Natural killer cell (primary cell): ENCODE data around the gene LRPAP1. TPM values are rescaled to one million over a fixed set of nuclear protein-coding genes. Genes with fewer than 3 reads are reported as not detected.
"Not testable (repeated sequence)": the region's sequence is repeated elsewhere in the genome, so short reads cannot be mapped to it uniquely, and the experiment has no call there.

Experiments used
- ATAC-seq, 3 donors: fragments of 150-1000 bp in 2 of 3; fragments of 200-7000 bp in 1 of 3; cut with Tn5 transposase; 1 replicate in 1 of 3; 2 replicates in 2 of 3; pipeline ENCODE4 v1.10.0; 2021; ENCODE audit warnings: mild to moderate bottlenecking in 2 of 3, moderate library complexity in 2 of 3
- DNase-seq, 2 donors: peaks; one replicate each; pipeline versions ENCODE4 v3.0.0 to v3.0.0-alpha.2; 2013 to 2021; ENCODE audit warnings: mixed read lengths in 1 of 2
- H3K27ac ChIP-seq: one replicate; pipeline ENCODE4 v1.5.1; 2013; ENCODE audit warnings: mild to moderate bottlenecking, low read length
- H3K27me3 ChIP-seq: one replicate; pipeline ENCODE4 v1.6.1; 2013; ENCODE audit warnings: low read length; ENCODE audit not compliant: control insufficient read depth, insufficient read depth
- H3K36me3 ChIP-seq: one replicate; pipeline ENCODE4 v1.6.1; 2013; ENCODE audit warnings: low read length; ENCODE audit not compliant: control insufficient read depth, insufficient read depth
- H3K4me1 ChIP-seq: one replicate; pipeline ENCODE4 v1.6.1; 2013; ENCODE audit warnings: low read length; ENCODE audit not compliant: control insufficient read depth, insufficient read depth
- H3K4me3 ChIP-seq: one replicate; pipeline ENCODE4 v1.5.1; 2013; ENCODE audit warnings: low read length
- H3K9me3 ChIP-seq: one replicate; pipeline ENCODE4 v1.6.1; 2013; ENCODE audit warnings: low read length; ENCODE audit not compliant: control insufficient read depth, insufficient read depth
- H3K27ac Mint-ChIP-seq, 2 donors: one replicate each; pipeline ENCODE4 v1.8.0; 2022; ENCODE audit warnings: mild to moderate bottlenecking in 2 of 2, mixed read lengths in 2 of 2, moderate library complexity in 1 of 2
- H3K27me3 Mint-ChIP-seq, 2 donors: one replicate each; pipeline ENCODE4 v1.8.0; 2022; ENCODE audit warnings: low read depth in 2 of 2, mixed read lengths in 2 of 2
- H3K36me3 Mint-ChIP-seq: one replicate; pipeline ENCODE4 v1.8.0; 2022; ENCODE audit warnings: mixed read lengths
- H3K4me1 Mint-ChIP-seq, 2 donors: one replicate each; pipeline ENCODE4 v1.8.0; 2022; ENCODE audit warnings: mixed read lengths in 2 of 2
- H3K4me3 Mint-ChIP-seq: one replicate; pipeline ENCODE4 v1.8.0; 2022; ENCODE audit warnings: mild to moderate bottlenecking, moderate library complexity, mixed read lengths
- H3K9me3 Mint-ChIP-seq, 2 donors: one replicate each; pipeline ENCODE4 v1.8.0; 2022; ENCODE audit warnings: mixed read lengths in 2 of 2
- WGBS: methylation state at CpG from one replicate; pipeline ENCODE4 v1.1.7; 2013; ENCODE audit warnings: missing lambda C conversion rate; ENCODE audit not compliant: insufficient coverage; 5-methylcytosine and 5-hydroxymethylcytosine counted together
- intact Hi-C: fragments of 100-400 bp; cut with micrococcal nuclease; formaldehyde crosslinking; loops from one replicate; pipeline ENCODE4 v1.14.2; 2022
- total RNA-seq, 4 donors: library from RNA; stranded (reverse); fragments of 120-200 nt in 1 of 4; gene quantifications; one replicate each; pipeline versions ENCODE4 v1.2.3 to v1.2.4, GENCODE V29; 2013 to 2022
- TF ChIP-seq, protein P1 (sequence below): fragments of 200-600 bp; IDR thresholded peaks from one replicate; pipeline ENCODE4 v1.8.0; 2022; ENCODE audit warnings: antibody characterized with exemption

The LRPAP1 gene, protein sequence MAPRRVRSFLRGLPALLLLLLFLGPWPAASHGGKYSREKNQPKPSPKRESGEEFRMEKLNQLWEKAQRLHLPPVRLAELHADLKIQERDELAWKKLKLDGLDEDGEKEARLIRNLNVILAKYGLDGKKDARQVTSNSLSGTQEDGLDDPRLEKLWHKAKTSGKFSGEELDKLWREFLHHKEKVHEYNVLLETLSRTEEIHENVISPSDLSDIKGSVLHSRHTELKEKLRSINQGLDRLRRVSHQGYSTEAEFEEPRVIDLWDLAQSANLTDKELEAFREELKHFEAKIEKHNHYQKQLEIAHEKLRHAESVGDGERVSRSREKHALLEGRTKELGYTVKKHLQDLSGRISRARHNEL
- total RNA-seq = 10 to 100 TPM; 85.4 to 93.4 (median 87.3) TPM
- 101 TPM for total RNA-seq (2013)

DNA sequence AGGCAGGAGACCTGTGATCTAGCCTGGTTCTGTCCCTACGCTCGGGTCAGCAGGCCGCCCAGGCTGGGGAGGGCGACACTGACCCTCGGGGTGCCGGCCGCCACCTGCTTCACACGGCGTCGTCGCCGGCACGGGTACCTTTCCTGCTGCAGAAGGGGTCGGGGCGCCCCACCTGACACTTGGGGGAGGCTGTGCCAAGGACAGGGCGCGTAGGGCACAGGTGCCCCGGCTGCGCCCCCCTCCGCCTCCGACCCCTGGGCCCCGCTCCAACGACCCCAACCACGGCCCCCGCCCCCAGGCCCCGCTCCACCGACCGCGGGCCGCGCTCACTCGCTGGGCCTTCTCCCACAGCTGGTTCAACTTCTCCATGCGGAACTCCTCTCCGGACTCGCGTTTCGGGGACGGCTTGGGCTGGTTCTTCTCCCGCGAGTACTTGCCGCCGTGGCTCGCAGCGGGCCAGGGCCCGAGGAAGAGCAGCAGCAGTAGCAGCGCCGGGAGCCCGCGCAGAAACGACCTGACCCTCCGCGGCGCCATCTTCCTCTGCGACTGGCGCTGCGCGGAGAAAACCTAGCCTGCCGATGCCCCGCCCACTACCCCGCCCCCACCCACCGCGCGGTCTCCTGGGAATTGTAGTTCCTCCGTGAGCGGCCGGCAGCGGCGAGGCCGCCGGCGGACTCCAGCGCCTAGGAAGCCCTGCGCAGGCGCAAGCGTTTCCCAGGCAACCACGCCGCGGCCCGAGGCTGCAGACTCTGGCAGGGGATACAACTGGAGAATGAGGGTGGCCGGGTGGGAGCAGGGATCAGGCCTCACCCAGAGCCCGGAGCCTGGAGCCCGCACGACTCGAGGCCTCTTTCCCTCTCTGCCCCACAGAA is at the start of gene LRPAP1:
TSS of gene LRPAP1 (minus strand) at position 544 of the 872 bp plus-strand sequence. CDS start at position 534, 10 bp downstream.
- TF ChIP-seq, protein P1, sequence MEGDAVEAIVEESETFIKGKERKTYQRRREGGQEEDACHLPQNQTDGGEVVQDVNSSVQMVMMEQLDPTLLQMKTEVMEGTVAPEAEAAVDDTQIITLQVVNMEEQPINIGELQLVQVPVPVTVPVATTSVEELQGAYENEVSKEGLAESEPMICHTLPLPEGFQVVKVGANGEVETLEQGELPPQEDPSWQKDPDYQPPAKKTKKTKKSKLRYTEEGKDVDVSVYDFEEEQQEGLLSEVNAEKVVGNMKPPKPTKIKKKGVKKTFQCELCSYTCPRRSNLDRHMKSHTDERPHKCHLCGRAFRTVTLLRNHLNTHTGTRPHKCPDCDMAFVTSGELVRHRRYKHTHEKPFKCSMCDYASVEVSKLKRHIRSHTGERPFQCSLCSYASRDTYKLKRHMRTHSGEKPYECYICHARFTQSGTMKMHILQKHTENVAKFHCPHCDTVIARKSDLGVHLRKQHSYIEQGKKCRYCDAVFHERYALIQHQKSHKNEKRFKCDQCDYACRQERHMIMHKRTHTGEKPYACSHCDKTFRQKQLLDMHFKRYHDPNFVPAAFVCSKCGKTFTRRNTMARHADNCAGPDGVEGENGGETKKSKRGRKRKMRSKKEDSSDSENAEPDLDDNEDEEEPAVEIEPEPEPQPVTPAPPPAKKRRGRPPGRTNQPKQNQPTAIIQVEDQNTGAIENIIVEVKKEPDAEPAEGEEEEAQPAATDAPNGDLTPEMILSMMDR = no peak
- Mint-ChIP-seq H3K27me3 (peaks cover 5 to 11% of the 10 kb centered on the region in 2 donors), H3K27ac (peak within 1 kb of the TSS; percentile 84 to 97), H3K4me1 (peaks cover 22 to 46% of the 10 kb centered on the region in 2 donors), H3K36me3 (peaks cover 7% of the 10 kb centered on the region), H3K9me3 (peaks cover 0 to 2% of the 10 kb centered on the region in 2 donors), H3K4me3 (peak within 1 kb of the TSS; percentile 100)
- Histone ChIP-seq H3K9me3 (no peaks in the 10 kb centered on the region), H3K36me3 (peaks cover 7% of the 10 kb centered on the region), H3K4me3 (peak within 1 kb of the TSS; percentile 98), H3K4me1 (peaks cover 41% of the 10 kb centered on the region), H3K27ac (peak within 1 kb of the TSS; percentile 69), H3K27me3 (no peaks in the 10 kb centered on the region)
- ATAC-seq = peak; percentile 94 to 97 (median 94)
- WGBS = under 1% methylated on average over 80 of the region's 84 CpGs
- DNase-seq = peak; percentile 79 to 92
- intact Hi-C loops = no loop called here

DNA sequence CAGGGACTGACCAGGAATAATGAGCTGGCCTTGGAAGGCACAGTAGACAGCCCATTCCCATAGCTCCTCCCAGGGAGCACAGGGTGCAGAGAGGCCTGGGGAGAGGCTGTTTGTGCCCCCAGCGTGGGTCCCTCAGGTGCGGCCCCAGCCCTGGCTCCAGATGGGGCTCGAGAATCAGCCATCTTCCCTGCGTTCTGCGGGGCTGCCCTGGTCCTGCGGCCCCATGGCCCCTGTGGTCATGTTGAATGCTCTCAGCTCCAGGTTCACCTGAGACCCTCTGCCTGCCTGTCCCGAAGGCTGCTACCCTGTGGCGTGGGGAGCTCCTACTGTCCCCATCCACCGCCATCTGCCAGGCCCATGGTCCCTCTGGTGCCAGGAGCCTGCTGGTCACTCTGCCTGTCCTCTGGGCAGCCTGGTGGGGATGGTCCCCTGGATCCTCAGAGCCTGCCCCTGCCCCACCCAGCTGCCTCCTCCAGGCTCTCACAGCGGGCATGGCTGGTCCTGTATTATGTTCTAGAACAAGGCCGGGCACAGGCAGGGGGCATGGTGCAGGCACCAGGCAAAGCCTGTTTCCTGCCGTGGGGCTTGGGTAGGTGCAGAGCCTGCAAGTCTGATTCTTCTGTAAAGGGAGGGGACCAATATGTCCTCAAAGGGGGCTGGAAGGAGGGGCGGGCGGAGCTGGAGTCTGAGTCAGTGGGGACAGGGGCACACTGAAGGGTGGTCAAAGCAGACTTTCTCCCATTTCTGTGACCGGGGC is 49.3 kb upstream of the LRPAP1 start:
- H3K27ac ChIP-seq, H3K27me3 ChIP-seq: not testable (repeated sequence)
- 88% methylated on average over 13 of the region's 15 CpGs for WGBS

DNA sequence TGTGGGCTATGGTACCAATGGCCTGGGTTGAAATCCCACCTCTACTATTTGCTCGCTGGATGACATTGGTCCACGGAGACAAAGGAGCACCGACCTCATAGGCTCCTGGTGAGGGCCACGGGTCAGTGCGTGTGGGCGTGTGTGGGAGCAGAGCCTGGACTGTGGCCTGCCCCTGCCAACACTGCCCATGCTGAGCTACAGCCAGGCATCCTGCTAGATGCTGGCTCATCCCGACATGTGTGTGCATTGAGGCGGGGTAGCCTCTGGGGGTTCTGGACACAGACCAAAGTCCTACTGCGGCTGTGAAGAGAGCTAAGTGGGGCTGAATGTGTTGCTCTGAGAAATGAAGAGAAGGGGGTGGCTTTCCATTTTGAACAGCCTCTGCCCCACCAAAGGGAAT is 48.6 kb upstream of the LRPAP1 start:
- ATAC-seq, H3K4me3 Mint-ChIP-seq, H3K36me3 ChIP-seq, intact Hi-C loops, DNase-seq, H3K4me3 ChIP-seq, H3K27me3 ChIP-seq, H3K27ac Mint-ChIP-seq, H3K27ac ChIP-seq, H3K4me1 Mint-ChIP-seq, H3K9me3 Mint-ChIP-seq, H3K9me3 ChIP-seq, H3K36me3 Mint-ChIP-seq, H3K4me1 ChIP-seq: not testable (repeated sequence)
- peaks cover 10 to 12% of the 10 kb centered on the region in 2 donors for H3K27me3 Mint-ChIP-seq
- 93% methylated on average over 8 of the region's 9 CpGs for WGBS

More for the DNA sequence above, 49.3 kb upstream of the LRPAP1 start:
- H3K4me3 ChIP-seq, H3K9me3 ChIP-seq, ATAC-seq, H3K9me3 Mint-ChIP-seq, H3K4me3 Mint-ChIP-seq, H3K36me3 ChIP-seq, intact Hi-C loops, H3K27ac Mint-ChIP-seq, H3K36me3 Mint-ChIP-seq, H3K4me1 Mint-ChIP-seq, H3K4me1 ChIP-seq, DNase-seq: not testable (repeated sequence)
- H3K27me3 Mint-ChIP-seq = peaks cover 10 to 12% of the 10 kb centered on the region in 2 donors

DNA sequence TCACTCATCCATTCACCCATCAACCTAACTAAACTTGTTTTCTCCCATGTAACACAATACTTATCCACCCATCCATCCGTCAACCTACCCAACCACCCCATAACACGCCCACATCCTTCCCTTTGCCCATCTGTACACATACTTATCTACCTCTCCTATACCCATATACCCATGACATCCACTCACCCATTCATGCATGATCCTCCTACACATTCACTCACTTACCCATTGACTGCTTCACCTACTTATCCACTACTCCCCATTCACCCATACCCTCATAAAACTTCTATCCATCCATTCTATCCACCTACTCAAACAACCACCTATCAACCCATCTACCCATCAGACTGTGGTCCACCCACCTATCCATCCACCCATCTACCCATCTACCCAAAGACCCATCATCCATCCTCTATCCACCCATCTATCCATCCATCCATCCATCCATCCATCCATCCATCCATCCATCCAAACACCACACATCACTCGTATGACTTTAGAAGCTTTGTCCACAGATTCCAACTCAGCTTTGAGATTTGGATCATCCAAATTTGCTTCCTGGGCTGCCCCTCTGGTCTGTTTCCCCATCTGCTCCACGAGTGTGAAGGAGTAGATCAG is 46.4 kb upstream of the LRPAP1 start:
- H3K4me1 ChIP-seq, H3K36me3 Mint-ChIP-seq, H3K9me3 ChIP-seq, ATAC-seq, H3K9me3 Mint-ChIP-seq, DNase-seq, H3K27ac ChIP-seq, intact Hi-C loops, H3K27ac Mint-ChIP-seq, H3K4me1 Mint-ChIP-seq, H3K4me3 ChIP-seq, H3K36me3 ChIP-seq, H3K4me3 Mint-ChIP-seq, H3K27me3 ChIP-seq: not testable (repeated sequence)
- 90% methylated on average over 2 of the region's 4 CpGs for WGBS
- H3K27me3 Mint-ChIP-seq = peaks cover 7 to 12% of the 10 kb centered on the region in 2 donors

DNA sequence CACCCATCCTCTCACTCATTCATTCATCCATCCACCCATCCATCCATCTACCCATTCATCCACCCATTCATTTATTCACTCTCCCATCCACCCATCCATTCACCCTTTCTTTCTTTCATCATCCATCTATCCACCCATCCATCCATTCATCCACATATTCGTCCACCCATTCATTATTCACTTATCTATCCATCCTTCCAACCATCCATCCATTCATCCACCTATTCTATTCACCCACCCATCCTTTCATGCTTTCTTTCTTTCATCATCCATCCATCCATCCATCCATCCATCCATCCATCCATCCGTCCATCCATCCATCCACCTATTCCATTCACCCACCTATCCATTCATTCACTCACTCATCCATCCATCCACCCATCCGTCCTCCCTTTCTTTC is 45.8 kb upstream of the LRPAP1 start:
- WGBS = 85% methylated on average over 3 of the region's 3 CpGs
- H3K27me3 ChIP-seq, H3K27ac ChIP-seq, H3K27ac Mint-ChIP-seq, H3K9me3 Mint-ChIP-seq, H3K36me3 ChIP-seq, H3K36me3 Mint-ChIP-seq, H3K4me3 ChIP-seq, ATAC-seq, DNase-seq, H3K4me1 Mint-ChIP-seq, H3K9me3 ChIP-seq, intact Hi-C loops, H3K4me3 Mint-ChIP-seq, H3K4me1 ChIP-seq: not testable (repeated sequence)
- peaks cover 7 to 12% of the 10 kb centered on the region in 2 donors for H3K27me3 Mint-ChIP-seq

DNA sequence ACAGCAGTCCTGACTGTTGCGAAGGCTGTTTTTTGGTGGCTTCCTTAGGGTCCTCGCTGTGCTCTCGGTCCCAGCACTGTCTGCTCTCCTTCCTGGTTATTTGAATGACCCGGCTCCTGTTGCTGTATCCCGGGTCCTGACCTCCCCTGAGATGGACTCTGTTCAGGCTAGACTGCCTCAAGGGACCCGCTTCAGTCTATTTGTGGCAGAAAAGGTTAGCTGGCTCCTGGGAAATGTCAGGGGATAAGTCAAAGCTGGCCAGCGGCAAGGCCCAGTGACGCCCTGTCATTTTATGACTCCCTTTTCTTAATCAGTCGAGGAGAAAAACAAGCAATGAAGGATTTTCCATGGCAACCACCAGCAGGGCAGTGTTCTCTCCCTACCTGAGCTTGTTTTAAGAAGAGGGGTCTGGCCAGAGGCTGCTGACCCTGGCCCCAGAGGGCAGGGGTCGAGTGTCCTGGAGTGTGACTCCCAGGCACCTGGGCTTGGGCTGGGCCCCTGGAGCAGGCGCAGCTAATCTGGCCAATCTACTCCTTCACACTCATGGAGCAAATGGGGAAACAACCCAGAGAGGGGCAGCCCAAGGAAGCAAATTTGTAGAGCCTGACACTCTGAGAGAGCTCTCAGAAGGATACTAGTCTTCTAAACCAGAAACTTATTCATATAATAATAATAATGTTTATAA is 45.1 kb upstream of the LRPAP1 start:
- H3K36me3 Mint-ChIP-seq, intact Hi-C loops, H3K4me3 Mint-ChIP-seq, H3K9me3 Mint-ChIP-seq, DNase-seq, H3K36me3 ChIP-seq, H3K4me1 ChIP-seq, H3K27me3 Mint-ChIP-seq, H3K9me3 ChIP-seq, H3K27me3 ChIP-seq, ATAC-seq, H3K27ac ChIP-seq, H3K27ac Mint-ChIP-seq, H3K4me3 ChIP-seq, H3K4me1 Mint-ChIP-seq: not testable (repeated sequence)
- 65% methylated on average over 11 of the region's 11 CpGs for WGBS
